ENCODE measurements around the gene SH3TC1.

SH3TC1 gene

DNA sequence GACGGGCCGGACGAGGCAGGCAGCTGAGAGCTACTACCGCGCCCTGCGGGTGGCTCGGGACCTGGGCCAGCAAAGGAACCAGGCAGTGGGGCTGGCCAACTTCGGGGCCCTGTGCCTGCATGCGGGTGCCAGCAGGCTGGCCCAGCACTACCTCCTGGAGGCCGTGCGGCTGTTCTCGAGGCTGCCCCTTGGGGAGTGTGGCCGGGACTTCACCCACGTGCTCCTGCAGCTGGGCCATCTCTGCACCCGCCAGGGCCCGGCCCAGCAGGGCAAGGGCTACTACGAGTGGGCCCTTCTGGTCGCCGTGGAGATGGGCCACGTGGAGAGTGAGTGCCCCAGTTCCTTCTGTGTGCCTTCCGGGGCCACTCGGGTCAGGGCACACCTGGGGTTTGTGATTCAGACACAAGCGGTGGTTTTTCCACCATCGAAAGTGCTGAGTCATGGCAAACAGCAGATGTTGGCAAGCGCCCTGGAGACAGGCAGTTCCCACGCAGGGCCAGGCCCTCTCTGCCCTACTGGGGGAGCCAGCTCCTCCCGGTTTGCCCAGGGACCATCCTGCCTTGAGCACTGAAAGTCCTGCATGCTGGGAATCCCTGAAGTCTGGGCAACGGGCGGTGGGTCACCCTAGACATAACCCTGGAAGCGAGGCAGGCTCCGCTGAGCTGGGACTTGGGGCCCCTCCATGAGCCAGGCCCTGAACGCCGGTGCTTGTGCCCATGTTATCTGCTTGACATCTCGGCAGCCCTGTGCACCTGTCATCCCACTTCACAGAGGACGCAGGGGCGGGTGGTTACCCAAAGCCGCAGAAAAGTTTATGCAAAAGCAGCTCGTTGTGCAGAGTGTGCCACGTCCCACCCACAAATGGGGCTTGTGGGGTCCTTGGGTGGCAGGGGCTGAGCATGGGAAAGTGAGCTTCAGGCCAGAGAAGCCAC is 29.5 kb downstream of the SH3TC1 start:
- H2AFZ ChIP-seq (ENCODE audit: low read length), result no peak overlapping the region
- H3K4me2 ChIP-seq (ENCODE audit: low read depth, low read length, poor library complexity, severe bottlenecking), result peak overlapping the region; percentile 75
- peaks cover 24% of the 10 kb centered on the region; the same call in 1 of the 2 replicates for H3K36me3 ChIP-seq (ENCODE audit: insufficient read depth, low read length)

DNA sequence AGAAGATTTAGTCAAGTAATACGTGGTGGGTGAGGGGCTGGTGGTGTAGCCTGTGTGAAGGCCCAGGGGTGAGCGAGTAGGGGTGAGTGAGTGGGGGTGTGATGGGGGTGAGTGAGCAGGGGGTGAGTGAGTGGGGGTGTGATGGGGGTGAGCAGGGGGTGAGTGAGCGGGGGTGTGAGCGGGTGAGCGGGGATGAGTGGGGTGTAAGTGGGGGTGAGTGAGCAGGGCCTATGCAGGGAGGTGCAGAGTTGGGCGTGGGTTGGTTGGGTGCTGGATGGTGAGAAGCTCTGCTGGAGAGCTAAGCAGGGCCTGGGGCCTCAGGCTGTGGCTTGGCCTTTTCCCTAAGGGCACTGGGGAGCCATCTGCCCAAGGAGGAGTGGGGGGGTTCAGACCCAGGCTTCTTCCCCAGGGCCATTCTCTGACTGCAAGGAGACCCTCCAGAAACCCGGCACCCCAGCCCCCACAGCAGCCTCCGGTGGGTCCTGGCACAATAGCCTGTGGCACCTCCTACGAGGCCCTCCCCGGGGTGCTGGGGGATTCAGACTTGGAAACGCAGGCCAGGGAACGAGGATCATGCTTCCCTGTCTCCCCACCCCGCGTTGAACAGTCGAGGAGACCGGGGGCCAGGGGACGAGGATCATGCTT is 30.4 kb downstream of the SH3TC1 start:
- Histone ChIP-seq H3K4me3 (ENCODE audit: low read length, poor library complexity, severe bottlenecking) (peak overlapping the region; percentile 56), H3K27me3 (ENCODE audit: insufficient read depth, low read length, poor library complexity, severe bottlenecking) (no peaks in the 10 kb centered on the region), H4K20me1 (ENCODE audit: insufficient read depth, low read length, poor library complexity, severe bottlenecking) (no peaks in the 10 kb centered on the region), H3K36me3 (ENCODE audit: insufficient read depth, low read length) (peaks cover 24% of the 10 kb centered on the region; the same call in 1 of the 2 replicates), H3K4me1 (ENCODE audit: insufficient read depth, low read length, poor library complexity, severe bottlenecking) (peaks cover 16% of the 10 kb centered on the region), H3K9me2 (replicated peaks; ENCODE audit: low read depth, low read length) (no peaks in the 10 kb centered on the region), H2AFZ (ENCODE audit: low read length) (no peak overlapping the region), H3K9me3 (ENCODE audit: insufficient read depth, low read depth, low read length) (no peaks in the 10 kb centered on the region), H3K4me2 (ENCODE audit: low read depth, low read length, poor library complexity, severe bottlenecking) (peak overlapping the region; percentile 75), H3K79me2 (ENCODE audit: insufficient read depth, low read length) (no peaks in the 10 kb centered on the region), H3K9ac (ENCODE audit: low read depth, low read length, poor library complexity, severe bottlenecking) (peak overlapping the region; percentile 30), H3F3A (ENCODE audit: low read depth) (no peaks in the 10 kb centered on the region)
- no peak for TF ChIP-seq EZH2phosphoT487 (IDR thresholded peaks at IDR 0.05; ENCODE audit: borderline replicate concordance)
- TF ChIP-seq, protein P1, sequence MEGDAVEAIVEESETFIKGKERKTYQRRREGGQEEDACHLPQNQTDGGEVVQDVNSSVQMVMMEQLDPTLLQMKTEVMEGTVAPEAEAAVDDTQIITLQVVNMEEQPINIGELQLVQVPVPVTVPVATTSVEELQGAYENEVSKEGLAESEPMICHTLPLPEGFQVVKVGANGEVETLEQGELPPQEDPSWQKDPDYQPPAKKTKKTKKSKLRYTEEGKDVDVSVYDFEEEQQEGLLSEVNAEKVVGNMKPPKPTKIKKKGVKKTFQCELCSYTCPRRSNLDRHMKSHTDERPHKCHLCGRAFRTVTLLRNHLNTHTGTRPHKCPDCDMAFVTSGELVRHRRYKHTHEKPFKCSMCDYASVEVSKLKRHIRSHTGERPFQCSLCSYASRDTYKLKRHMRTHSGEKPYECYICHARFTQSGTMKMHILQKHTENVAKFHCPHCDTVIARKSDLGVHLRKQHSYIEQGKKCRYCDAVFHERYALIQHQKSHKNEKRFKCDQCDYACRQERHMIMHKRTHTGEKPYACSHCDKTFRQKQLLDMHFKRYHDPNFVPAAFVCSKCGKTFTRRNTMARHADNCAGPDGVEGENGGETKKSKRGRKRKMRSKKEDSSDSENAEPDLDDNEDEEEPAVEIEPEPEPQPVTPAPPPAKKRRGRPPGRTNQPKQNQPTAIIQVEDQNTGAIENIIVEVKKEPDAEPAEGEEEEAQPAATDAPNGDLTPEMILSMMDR (conservative IDR thresholded peaks at IDR 0.05; ENCODE audit: low read length), result no peak

More for the DNA sequence above, 29.5 kb downstream of the SH3TC1 start:
- Histone ChIP-seq H3K9me3 (ENCODE audit: insufficient read depth, low read depth, low read length) (no peaks in the 10 kb centered on the region), H3K4me3 (ENCODE audit: low read length, poor library complexity, severe bottlenecking) (peak overlapping the region; percentile 56), H3K4me1 (ENCODE audit: insufficient read depth, low read length, poor library complexity, severe bottlenecking) (peaks cover 16% of the 10 kb centered on the region), H3F3A (ENCODE audit: low read depth) (no peaks in the 10 kb centered on the region), H3K79me2 (ENCODE audit: insufficient read depth, low read length) (no peaks in the 10 kb centered on the region), H3K27me3 (ENCODE audit: insufficient read depth, low read length, poor library complexity, severe bottlenecking) (no peaks in the 10 kb centered on the region), H3K9ac (ENCODE audit: low read depth, low read length, poor library complexity, severe bottlenecking) (peak overlapping the region; percentile 30), H4K20me1 (ENCODE audit: insufficient read depth, low read length, poor library complexity, severe bottlenecking) (no peaks in the 10 kb centered on the region), H3K9me2 (replicated peaks; ENCODE audit: low read depth, low read length) (no peaks in the 10 kb centered on the region)
- no peak for TF ChIP-seq EZH2phosphoT487 (IDR thresholded peaks at IDR 0.05; ENCODE audit: borderline replicate concordance)
- TF ChIP-seq, protein P1 (conservative IDR thresholded peaks at IDR 0.05; ENCODE audit: low read length), result no peak

DNA sequence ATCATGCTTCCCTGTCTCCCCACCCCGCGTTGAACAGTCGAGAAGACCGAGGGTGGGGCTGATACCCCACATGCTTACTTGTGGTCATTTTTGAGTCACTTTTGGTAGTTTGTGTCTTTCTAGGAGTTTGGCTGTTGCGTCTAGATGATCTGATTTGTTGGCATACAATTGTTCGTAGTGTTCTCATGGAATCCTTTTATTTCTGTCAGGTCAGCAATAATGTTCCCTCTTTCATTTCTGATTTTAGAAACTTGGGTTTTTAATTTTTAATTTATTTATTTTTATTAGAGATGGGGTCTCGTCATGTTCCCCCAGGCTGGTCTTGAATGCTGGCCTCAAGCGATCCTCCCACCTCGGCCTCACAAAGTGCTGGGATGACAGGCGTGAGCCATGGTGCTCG is 30.9 kb downstream of the SH3TC1 start:
- peaks cover 16% of the 10 kb centered on the region for H3K4me1 ChIP-seq (ENCODE audit: insufficient read depth, low read length, poor library complexity, severe bottlenecking)
- no peak overlapping the region for H2AFZ ChIP-seq (ENCODE audit: low read length)
- no peak overlapping the region for H3K4me2 ChIP-seq (ENCODE audit: low read depth, low read length, poor library complexity, severe bottlenecking)
- H3K27me3 ChIP-seq (ENCODE audit: insufficient read depth, low read length, poor library complexity, severe bottlenecking), result no peaks in the 10 kb centered on the region
- H3K9ac ChIP-seq (ENCODE audit: low read depth, low read length, poor library complexity, severe bottlenecking), result no peak overlapping the region
- peaks cover 29% of the 10 kb centered on the region; the same call in 1 of the 2 replicates for H3K36me3 ChIP-seq (ENCODE audit: insufficient read depth, low read length)
- no peaks in the 10 kb centered on the region for H3K9me2 ChIP-seq (replicated peaks; ENCODE audit: low read depth, low read length)
- H3K79me2 ChIP-seq (ENCODE audit: insufficient read depth, low read length), result no peaks in the 10 kb centered on the region
- TF ChIP-seq, protein P1 (conservative IDR thresholded peaks at IDR 0.05; ENCODE audit: low read length), result no peak
- no peak for TF ChIP-seq EZH2phosphoT487 (IDR thresholded peaks at IDR 0.05; ENCODE audit: borderline replicate concordance)
- no peaks in the 10 kb centered on the region for H4K20me1 ChIP-seq (ENCODE audit: insufficient read depth, low read length, poor library complexity, severe bottlenecking)
- H3K4me3 ChIP-seq (ENCODE audit: low read length, poor library complexity, severe bottlenecking), result no peak overlapping the region
- no peaks in the 10 kb centered on the region for H3K9me3 ChIP-seq (ENCODE audit: insufficient read depth, low read depth, low read length)
- H3F3A ChIP-seq (ENCODE audit: low read depth), result no peaks in the 10 kb centered on the region
